C4-2B (cell line): ENCODE results near the gene SPTB.

Source experiments
- ZFX ChIP-seq: fragments of 450-650 bp; IDR thresholded peaks from 2 replicates; pipeline ENCODE4 v1.6.1; 2017
- TF ChIP-seq, protein P1 (sequence below): fragments of 450-650 bp; conservative IDR thresholded peaks from 2 replicates; pipeline ENCODE4 v1.5.1; 2017; ENCODE audit warnings: mild to moderate bottlenecking

DNA sequence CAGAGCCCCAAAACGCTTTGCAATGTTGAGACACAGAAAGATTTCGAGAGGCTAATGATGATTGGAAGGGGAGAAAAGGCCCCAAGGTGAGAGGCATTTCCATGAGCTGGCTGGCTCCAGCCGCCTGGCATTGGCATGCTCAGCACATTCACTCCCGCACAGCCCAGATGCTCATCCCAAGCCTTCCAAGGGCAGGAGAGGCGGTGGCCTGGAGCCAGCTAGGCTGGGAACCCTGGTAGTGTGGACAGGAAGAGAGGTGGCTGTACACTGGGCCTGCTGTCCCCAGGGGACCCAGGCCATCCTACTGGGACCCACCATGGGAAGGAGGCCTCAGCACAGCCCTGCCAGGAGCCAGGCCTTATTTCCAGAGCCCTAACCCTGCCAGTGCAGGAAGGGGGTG lies 72.2 kb downstream of the SPTB start:
- TF ChIP-seq, protein P1, sequence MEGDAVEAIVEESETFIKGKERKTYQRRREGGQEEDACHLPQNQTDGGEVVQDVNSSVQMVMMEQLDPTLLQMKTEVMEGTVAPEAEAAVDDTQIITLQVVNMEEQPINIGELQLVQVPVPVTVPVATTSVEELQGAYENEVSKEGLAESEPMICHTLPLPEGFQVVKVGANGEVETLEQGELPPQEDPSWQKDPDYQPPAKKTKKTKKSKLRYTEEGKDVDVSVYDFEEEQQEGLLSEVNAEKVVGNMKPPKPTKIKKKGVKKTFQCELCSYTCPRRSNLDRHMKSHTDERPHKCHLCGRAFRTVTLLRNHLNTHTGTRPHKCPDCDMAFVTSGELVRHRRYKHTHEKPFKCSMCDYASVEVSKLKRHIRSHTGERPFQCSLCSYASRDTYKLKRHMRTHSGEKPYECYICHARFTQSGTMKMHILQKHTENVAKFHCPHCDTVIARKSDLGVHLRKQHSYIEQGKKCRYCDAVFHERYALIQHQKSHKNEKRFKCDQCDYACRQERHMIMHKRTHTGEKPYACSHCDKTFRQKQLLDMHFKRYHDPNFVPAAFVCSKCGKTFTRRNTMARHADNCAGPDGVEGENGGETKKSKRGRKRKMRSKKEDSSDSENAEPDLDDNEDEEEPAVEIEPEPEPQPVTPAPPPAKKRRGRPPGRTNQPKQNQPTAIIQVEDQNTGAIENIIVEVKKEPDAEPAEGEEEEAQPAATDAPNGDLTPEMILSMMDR = no peak
- no peak for TF ChIP-seq ZFX
